Ishikawa (cell line): ENCODE results near the gene MLYCD.
A peak's percentile ranks its signal among the peaks of the same experiment; 100 is the strongest.

ENCODE experiments used
- EP300 ChIP-seq: IDR thresholded peaks from 2 replicates; pipeline ENCODE4 v1.6.1; 2012; ENCODE audit warnings: borderline replicate concordance
- MAX ChIP-seq: IDR thresholded peaks from 2 replicates; pipeline ENCODE4 v1.6.1; 2012
- RAD21 ChIP-seq: IDR thresholded peaks from 2 replicates; pipeline ENCODE4 v1.6.1; 2012; ENCODE audit warnings: low read depth
- TEAD4 ChIP-seq: IDR thresholded peaks from 2 replicates; pipeline ENCODE4 v1.6.1; 2012
- ZBTB7A ChIP-seq: IDR thresholded peaks from 2 replicates; pipeline ENCODE4 v1.6.1; 2012; ENCODE audit warnings: low read depth

GRCh38 chr16:83968891-83969649 is 70.2 kb downstream of the MLYCD start:
- TF ChIP-seq RAD21 (no peak), TEAD4 (no peak), EP300 (no peak), MAX (no peak), ZBTB7A (peak; percentile 66)
